HG03442 (cell line): ENCODE results near the gene RHBDL2.
"Not testable (repeated sequence)": the region's sequence is repeated elsewhere in the genome, so short reads cannot be mapped to it uniquely, and the experiment has no call there.

ENCODE experiments used
- ATAC-seq: cut with Tn5 transposase; IDR thresholded peaks from one replicate; pipeline ENCODE4 v1.9.1; 2021; ENCODE audit warnings: mild to moderate bottlenecking, moderate library complexity; ENCODE audit not compliant: unreplicated experiment

The RHBDL2 gene

GRCh38 chr1:38938722-38939260, 2.8 kb downstream of the RHBDL2 start:
- no peak for ATAC-seq

DNA sequence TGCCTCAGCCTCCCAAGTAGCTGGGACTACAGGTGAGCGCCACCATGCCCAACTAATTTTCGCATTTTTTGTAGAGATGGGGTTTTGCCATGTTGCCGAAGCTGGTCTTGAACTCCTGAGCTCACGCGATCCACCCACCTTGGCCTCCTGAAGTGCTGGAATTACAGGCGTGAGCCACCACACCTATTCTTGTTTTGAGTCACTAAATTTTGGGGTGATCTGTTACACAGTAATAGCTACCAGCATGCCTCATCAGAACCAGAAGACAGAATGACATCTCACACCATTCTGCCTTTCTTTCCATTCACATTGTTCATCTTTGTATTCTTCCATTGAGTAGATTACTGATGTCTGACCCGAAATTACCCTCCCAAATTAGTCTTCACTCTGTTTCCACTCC, 9.1 kb downstream of the RHBDL2 start:
- ATAC-seq, result no peak

GRCh38 chr1:38929476-38929875, 12.2 kb downstream of the RHBDL2 start:
- ATAC-seq, result no peak

DNA sequence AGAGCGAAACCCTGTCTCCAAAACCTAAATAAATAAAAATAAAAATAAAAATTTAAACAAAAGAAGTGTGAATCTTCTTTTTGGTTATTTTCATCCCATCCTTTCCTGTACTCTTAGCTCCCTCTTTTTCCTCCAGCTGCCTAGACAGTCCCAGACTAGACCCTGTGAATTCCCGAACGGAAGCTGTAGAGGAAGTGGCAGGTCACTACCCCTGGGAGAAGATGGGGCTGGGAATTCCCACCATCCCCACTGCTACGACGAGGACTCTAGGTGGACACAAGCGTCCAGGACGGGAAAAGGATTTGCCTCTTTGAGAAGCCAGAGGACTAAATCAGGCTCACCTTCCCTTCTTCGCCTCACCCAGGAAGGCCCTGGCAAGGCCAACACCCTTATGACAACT, 12.6 kb downstream of the RHBDL2 start:
- ATAC-seq, result no peak

- ATAC-seq, result no peak
These were observed 15.5 kb downstream of the RHBDL2 start for GRCh38 chr1:38926091-38926490.

GRCh38 chr1:38925391-38925790, 16.2 kb downstream of the RHBDL2 start:
- no peak for ATAC-seq

DNA sequence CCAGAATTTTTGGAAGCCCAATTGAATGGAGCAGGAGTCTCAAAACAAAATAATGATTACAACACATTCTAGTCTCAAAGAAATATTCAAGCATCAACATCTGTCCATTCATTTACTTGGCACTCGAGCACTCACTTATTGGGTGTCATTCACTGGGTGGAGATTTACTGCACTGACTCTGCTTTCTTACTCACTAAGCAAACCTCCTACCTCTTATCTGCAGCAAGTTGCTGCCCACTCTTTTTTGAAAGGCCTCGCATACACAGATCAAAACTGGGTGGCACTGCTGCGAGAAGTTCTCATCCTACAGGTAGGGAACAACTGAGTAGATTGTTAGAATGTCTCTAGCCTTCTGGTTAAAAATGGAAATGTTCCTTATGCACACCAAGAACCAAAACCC, 18.0 kb downstream of the RHBDL2 start:
- no peak for ATAC-seq

GRCh38 chr1:38919130-38919529, 22.5 kb downstream of the RHBDL2 start:
- no peak for ATAC-seq

DNA sequence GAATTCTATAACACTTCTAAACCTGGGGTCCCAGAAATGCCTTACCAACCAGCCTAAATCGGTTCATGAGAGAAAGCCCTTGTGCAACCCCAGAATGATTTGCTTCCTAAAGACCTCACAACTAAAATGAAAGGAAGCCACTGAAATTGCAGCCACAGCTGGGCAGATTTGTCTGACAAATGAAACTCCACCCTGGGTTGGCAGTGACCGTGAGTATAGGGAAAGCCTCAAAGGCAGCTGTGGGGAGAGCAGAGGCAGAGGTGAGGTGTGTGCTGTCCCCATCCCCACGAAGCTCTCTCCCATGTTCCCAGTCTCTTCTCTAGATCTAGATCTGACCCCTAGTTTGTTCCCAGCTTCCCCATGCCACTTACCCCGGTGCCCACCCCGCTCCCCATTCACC, 23.1 kb downstream of the RHBDL2 start:
- no peak for ATAC-seq

- no peak for ATAC-seq
These were observed 23.9 kb downstream of the RHBDL2 start for GRCh38 chr1:38917772-38918171.

- no peak for ATAC-seq
These were observed 24.3 kb downstream of the RHBDL2 start for GRCh38 chr1:38917337-38917736.

- no peak for ATAC-seq
These were observed 26.2 kb downstream of the RHBDL2 start for GRCh38 chr1:38915352-38915948.

DNA sequence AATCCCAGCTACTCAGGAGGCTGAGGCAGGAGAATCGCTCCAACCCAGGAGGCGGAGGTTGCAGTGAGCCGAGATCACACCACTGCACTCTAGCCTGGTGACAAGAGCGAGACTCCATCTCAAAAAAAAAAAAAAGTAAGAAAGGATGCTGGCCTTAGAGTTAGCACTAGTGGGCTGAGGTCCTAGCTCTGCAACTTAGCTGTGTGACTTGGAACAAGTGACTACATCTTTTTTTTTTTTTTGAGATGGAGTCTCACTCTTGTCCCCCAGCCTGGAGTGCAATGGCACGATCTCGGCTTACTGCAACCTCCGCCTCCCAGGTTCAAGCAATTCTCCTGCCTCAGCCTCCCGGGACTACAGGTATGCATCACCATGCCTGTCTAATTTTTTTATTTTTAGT, 26.7 kb downstream of the RHBDL2 start:
- not testable (repeated sequence) for ATAC-seq

DNA sequence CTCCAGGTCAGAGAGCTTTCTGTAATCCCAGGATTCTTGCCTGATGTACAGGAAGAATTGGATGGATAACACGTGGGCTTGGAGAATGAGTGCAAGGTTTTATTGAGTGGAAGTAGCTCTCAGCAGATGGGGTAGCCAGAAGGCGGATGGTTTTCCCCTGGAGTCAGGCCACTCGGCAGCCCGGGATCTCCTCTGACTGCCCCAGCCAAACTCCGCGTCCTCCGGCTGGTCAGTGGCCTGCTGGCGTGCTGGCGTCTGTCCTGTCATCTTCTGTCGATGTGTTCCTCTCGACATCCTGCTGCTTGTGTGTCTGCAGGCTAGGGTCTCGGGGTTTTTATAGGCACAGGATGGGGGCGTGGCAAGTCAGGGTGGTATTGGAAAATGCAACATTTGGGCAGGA, 32.8 kb downstream of the RHBDL2 start:
- no peak for ATAC-seq

- no peak for ATAC-seq
These were observed 35.6 kb downstream of the RHBDL2 start for GRCh38 chr1:38905985-38906384.

DNA sequence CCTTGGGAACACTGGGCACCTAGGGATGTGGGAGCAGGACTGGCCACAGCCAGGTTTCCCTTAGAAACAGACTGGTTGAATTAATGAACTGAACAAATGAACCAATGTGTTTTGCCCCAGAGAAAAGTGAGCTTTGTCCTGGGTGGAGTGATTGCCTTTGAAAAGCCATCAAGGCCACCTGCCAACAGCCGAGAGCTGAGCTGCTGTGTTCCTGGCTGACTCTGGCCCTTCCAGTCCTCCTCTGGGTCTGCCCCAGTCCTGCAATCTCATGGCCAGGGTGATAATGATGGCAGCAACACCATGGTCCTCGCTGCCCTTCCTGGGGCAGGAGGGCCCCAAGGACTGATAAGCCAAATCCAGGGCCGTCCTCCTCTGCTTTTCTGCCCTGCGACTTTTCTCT, 42.1 kb downstream of the RHBDL2 start:
- ATAC-seq, result no peak

DNA sequence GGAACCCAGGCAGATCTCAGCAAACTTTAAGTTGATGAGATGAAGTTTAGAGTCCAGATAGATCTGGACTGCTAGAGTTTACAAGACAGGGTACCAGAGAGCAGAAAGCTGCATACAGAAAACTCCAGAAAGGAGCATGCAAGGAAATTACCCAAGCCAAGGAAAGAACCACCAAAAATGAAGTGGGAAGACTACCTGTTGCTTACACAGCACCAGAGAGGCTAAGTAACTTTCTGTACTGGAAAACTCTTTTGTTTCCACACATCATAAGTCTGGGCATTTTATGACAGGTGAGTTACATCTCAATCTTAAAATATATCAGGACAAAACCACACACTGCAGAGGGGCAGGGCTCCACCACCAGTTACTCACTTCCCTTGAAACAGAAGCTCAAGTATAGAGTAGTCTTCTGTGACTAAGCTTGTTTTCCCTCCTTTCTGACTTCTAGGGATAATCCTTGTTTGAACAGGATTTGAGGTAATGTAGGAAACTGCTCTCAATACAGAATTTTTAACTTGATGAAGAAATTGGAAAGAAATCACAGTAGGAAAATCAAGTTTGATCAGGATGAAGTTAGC, 42.9 kb downstream of the RHBDL2 start:
- no peak for ATAC-seq

GRCh38 chr1:38896169-38896568, 45.5 kb downstream of the RHBDL2 start:
- ATAC-seq, result no peak

- no peak for ATAC-seq
These were observed 48.7 kb downstream of the RHBDL2 start for GRCh38 chr1:38892976-38893375.

DNA sequence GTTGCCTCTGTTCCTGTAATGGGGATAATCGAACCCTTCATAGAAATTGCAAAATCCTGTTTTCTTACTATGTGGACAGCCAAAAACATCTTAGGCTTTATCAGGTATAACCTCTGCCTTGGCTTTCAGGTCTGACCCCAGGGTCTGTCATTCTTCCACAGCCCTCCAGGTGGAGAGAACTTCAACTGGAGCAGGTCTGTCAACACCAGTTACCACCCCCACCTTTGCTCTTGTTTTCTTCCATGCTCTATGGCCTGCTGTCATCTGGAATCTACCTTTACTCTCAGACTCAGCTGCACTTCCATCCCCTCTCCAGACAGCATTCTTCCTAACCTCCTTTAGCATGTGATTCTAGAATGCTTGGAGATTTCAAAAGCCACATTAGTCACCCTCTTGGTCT, 49.9 kb downstream of the RHBDL2 start:
- no peak for ATAC-seq

- no peak for ATAC-seq
These were observed 52.0 kb downstream of the RHBDL2 start for GRCh38 chr1:38889589-38889988.

GRCh38 chr1:38888423-38889333, 53.0 kb downstream of the RHBDL2 start:
- ATAC-seq, result no peak
